C1 segment of cervical spinal cord (tissue), 14 donors: ENCODE results near the gene CATSPER3.

ENCODE experiments used
- DNase-seq, 14 donors: peaks; one replicate each; lab custom pipeline; 2025; lab: John Stamatoyannopoulos, UW

CATSPER3 gene

GRCh38 chr5:135029477-135030122 is 61.9 kb downstream of the CATSPER3 start:
- DNase-seq = no peak

- no peak for DNase-seq
Measured at GRCh38 chr5:135030123-135030955, 62.6 kb downstream of the CATSPER3 start.

- DNase-seq = no peak
Measured at GRCh38 chr5:135030956-135031812, 63.5 kb downstream of the CATSPER3 start.

- DNase-seq = no peak
Measured at GRCh38 chr5:135031813-135032694, 64.3 kb downstream of the CATSPER3 start.

GRCh38 chr5:135032695-135032998 is 64.9 kb downstream of the CATSPER3 start:
- DNase-seq = no peak

- no peak for DNase-seq
Measured at GRCh38 chr5:135032999-135033861, 65.5 kb downstream of the CATSPER3 start.

- DNase-seq = no peak
Measured at GRCh38 chr5:135033901-135034235, 66.2 kb downstream of the CATSPER3 start, which contains the start of gene PITX1. Gene PITX1, minus strand, starts transcription at chr5:135034228. Its CDS starts 347 bp downstream, at chr5:135033881.

GRCh38 chr5:135034236-135034962 is 66.7 kb downstream of the CATSPER3 start:
- DNase-seq = no peak

- DNase-seq = no peak
Measured at GRCh38 chr5:135034963-135035677, 67.4 kb downstream of the CATSPER3 start.

- no peak for DNase-seq
Measured at GRCh38 chr5:135035678-135036030, 67.9 kb downstream of the CATSPER3 start.

- DNase-seq = no peak
Measured at GRCh38 chr5:135036405-135036804, 68.7 kb downstream of the CATSPER3 start.

- no peak for DNase-seq
Measured at GRCh38 chr5:135037519-135038204, 70.0 kb downstream of the CATSPER3 start.

GRCh38 chr5:135038205-135038812 is 70.6 kb downstream of the CATSPER3 start:
- DNase-seq = no peak

GRCh38 chr5:135038813-135039270 is 71.1 kb downstream of the CATSPER3 start:
- DNase-seq = no peak

GRCh38 chr5:135039271-135040033 is 71.7 kb downstream of the CATSPER3 start:
- no peak for DNase-seq

- DNase-seq = no peak
Measured at GRCh38 chr5:135040034-135040332, 72.3 kb downstream of the CATSPER3 start.
